OCI-LY7 (cell line): Measurements from ENCODE around the gene CREB3L1.

Experiments used
- CTCF ChIP-seq: fragments of 200-600 bp; sonication (generic); conservative IDR thresholded peaks from 2 replicates; pipeline ENCODE4 v1.5.1; 2014; ENCODE audit warnings: mild to moderate bottlenecking, antibody characterized with exemption, low read length, moderate library complexity, mixed read lengths
- EZH2phosphoT487 ChIP-seq: fragments of 200-600 bp; sonication (generic); IDR thresholded peaks from 2 replicates; pipeline ENCODE4 v1.6.1; 2018; ENCODE audit warnings: low read depth, borderline replicate concordance, mild to moderate bottlenecking, mixed run types, antibody characterized with exemption, low read length, moderate library complexity, mixed read lengths

GRCh38 chr11:46338988-46339666, 61.7 kb downstream of the CREB3L1 start:
- TF ChIP-seq CTCF (no peak), EZH2phosphoT487 (no peak)
